Measurements from ENCODE around the gene CDC34. TPM values are rescaled to one million over a fixed set of nuclear protein-coding genes. Genes with fewer than 3 reads are reported as not detected.

CDC34 gene
- total and polyA plus RNA-seq, 9 of the 15 experiments (the other 6 are each of a cell fraction or from before 2014, with no cell fraction given): 0.80 to 203 (median 65.5) TPM

- TF ChIP-seq MLLT1 (IDR thresholded peaks at IDR 0.05) (no peak; a peak in 1 of 4 replicates), ZBTB12 (CRISPR knock-in tag; IDR thresholded peaks at IDR 0.05) (peak; percentile 21; the same call in 1 of the 2 replicates), NFE2 (IDR thresholded peaks at IDR 0.05; ENCODE audit: low read depth) (no peak), HDAC3 (IDR thresholded peaks at IDR 0.05; ENCODE audit: borderline replicate concordance, partially characterized antibody) (no peak), THRA (IDR thresholded peaks at IDR 0.05) (no peak), NFE2L1 (tag; IDR thresholded peaks at IDR 0.05; ENCODE audit: borderline replicate concordance, low read depth) (no peak), EHMT2 (IDR thresholded peaks at IDR 0.05) (peak; percentile 72; the same call in 1 of the 2 replicates), KHSRP (IDR thresholded peaks at IDR 0.05) (no peak), SPI1 (IDR thresholded peaks at IDR 0.05; ENCODE audit: borderline replicate concordance, low read depth, low read length) (no peak), TCF7L2 (IDR thresholded peaks at IDR 0.05; ENCODE audit: low read depth, low read length) (no peak), ZNF449 (CRISPR knock-in tag; IDR thresholded peaks at IDR 0.05) (no peak), MAX (CRISPR knock-in tag; IDR thresholded peaks at IDR 0.05) (0 out of 2 replicates have a peak, but pooled peaks have one; percentile 17), CHD2 (IDR thresholded peaks at IDR 0.05; ENCODE audit: low read depth, low read length) (peak; percentile 30; the same call in 1 of the 2 replicates), CHD4 (IDR thresholded peaks at IDR 0.05; ENCODE audit: insufficient read depth, insufficient replicate concordance, low read depth, low read length, poor library complexity, severe bottlenecking) (no peak), ETV6 (IDR thresholded peaks at IDR 0.05; ENCODE audit: borderline replicate concordance in 1 of 2, low read depth in 2 of 2, low read length in 1 of 2) (no peak), ETV6 (CRISPR knock-in tag; IDR thresholded peaks at IDR 0.05; ENCODE audit: borderline replicate concordance) (no peak), OTX1 (CRISPR knock-in tag; IDR thresholded peaks at IDR 0.05) (peak; percentile 14; the same call in 1 of the 2 replicates), ZSCAN29 (IDR thresholded peaks at IDR 0.05) (0 out of 2 replicates have a peak, but pooled peaks have one; percentile 24), ZNF583 (CRISPR knock-in tag; IDR thresholded peaks at IDR 0.05) (peak; percentile 87), SP1 (CRISPR knock-in tag; IDR thresholded peaks at IDR 0.05) (no peak; the same call in 1 of the 2 replicates), ZNF12 (CRISPR knock-in tag; IDR thresholded peaks at IDR 0.05) (0 out of 2 replicates have a peak, but pooled peaks have one; percentile 37), CAMTA2 (CRISPR knock-in tag; conservative IDR thresholded peaks at IDR 0.05) (no peak)
Measured at GRCh38 chr19:507286-508203, 24.0 kb upstream of the CDC34 start, which contains the start of gene TPGS1 (continued).

All from K562 (cell line).